OCI-LY7 (cell line): ENCODE results near the gene SLC26A6. TPM values are rescaled to one million over a fixed set of nuclear protein-coding genes. Genes with fewer than 3 reads are reported as not detected.

Experiments used
- BruUV-seq: library from RNA; stranded (reverse); fragments of 400-500 nt; replicated peaks from 2 replicates; lab custom pipeline; 2021; lab: Mats Ljungman, UMichigan
- CTCF ChIA-PET: fragments of 300-600 bp; sonication (Branson Sonifier 250); formaldehyde crosslinking; loops from one replicate; lab custom pipeline; 2022; ENCODE audit warnings: antibody characterized with exemption; ENCODE audit not compliant: unreplicated experiment; lab: Charles Lee
- POLR2A ChIA-PET: fragments of 300-600 bp; sonication (Branson Sonifier 250); formaldehyde crosslinking; loops from one replicate; lab custom pipeline; 2022; ENCODE audit warnings: antibody characterized with exemption; lab: Charles Lee
- DNase-seq: peaks from one replicate; pipeline ENCODE4 v3.0.0-alpha.2; 2015; ENCODE audit warnings: low spot score
- H2AFZ ChIP-seq: fragments of 200-600 bp; sonication (generic), shearing (Covaris generic); 2 replicates; pipeline ENCODE4 v1.6.1; 2014; ENCODE audit warnings: mild to moderate bottlenecking, antibody characterized with exemption, low read length, moderate library complexity
- H3K27ac ChIP-seq: fragments of 200-600 bp; sonication (generic); 2 replicates; pipeline ENCODE4 v1.5.1; 2014; ENCODE audit warnings: mixed run types, low read depth, mild to moderate bottlenecking, moderate library complexity, low read length, inconsistent platforms; ENCODE audit not compliant: poor library complexity, severe bottlenecking
- H3K36me3 ChIP-seq: fragments of 200-600 bp; sonication (generic); 2 replicates; pipeline ENCODE4 v1.6.1; 2014; ENCODE audit warnings: mild to moderate bottlenecking, antibody characterized with exemption, low read length, moderate library complexity, mixed read lengths; ENCODE audit not compliant: insufficient read depth
- H3K4me1 ChIP-seq: fragments of 200-600 bp; sonication (generic); 2 replicates; pipeline ENCODE4 v1.5.1; 2014; ENCODE audit warnings: mild to moderate bottlenecking, low read length; ENCODE audit not compliant: insufficient read depth, poor library complexity, severe bottlenecking
- H3K4me2 ChIP-seq: fragments of 200-600 bp; sonication (generic); 2 replicates; pipeline ENCODE4 v1.6.1; 2014; ENCODE audit warnings: mild to moderate bottlenecking, low read length
- H3K4me3 ChIP-seq: fragments of 200-600 bp; sonication (generic); 2 replicates; pipeline ENCODE4 v1.5.1; 2014; ENCODE audit warnings: mild to moderate bottlenecking, low read depth, low read length; ENCODE audit not compliant: poor library complexity, severe bottlenecking
- H3K79me2 ChIP-seq: fragments of 200-600 bp; sonication (generic); 2 replicates; pipeline ENCODE4 v1.6.1; 2016; ENCODE audit warnings: low read depth, mild to moderate bottlenecking, low read length, moderate library complexity, mixed read lengths; ENCODE audit not compliant: insufficient read depth
- H3K9me2 ChIP-seq: fragments of 200-600 bp; sonication (generic); 2 replicates; pipeline ENCODE4 v1.6.1; 2016; ENCODE audit warnings: mild to moderate bottlenecking, low read length, mixed read lengths; ENCODE audit not compliant: insufficient read depth
- H3K9me3 ChIP-seq: fragments of 200-600 bp; sonication (generic); 2 replicates; pipeline ENCODE4 v1.6.1; 2014; ENCODE audit warnings: mild to moderate bottlenecking, mixed run types, low read length, mixed read lengths
- H4K20me1 ChIP-seq: fragments of 200-600 bp; sonication (generic); 2 replicates; pipeline ENCODE4 v1.6.1; 2014; ENCODE audit warnings: mild to moderate bottlenecking, antibody characterized with exemption, low read length, moderate library complexity, mixed read lengths; ENCODE audit not compliant: insufficient read depth
- CTCF ChIP-seq: fragments of 200-600 bp; sonication (generic); conservative IDR thresholded peaks from 2 replicates; pipeline ENCODE4 v1.5.1; 2014; ENCODE audit warnings: mild to moderate bottlenecking, antibody characterized with exemption, low read length, moderate library complexity, mixed read lengths
- EZH2phosphoT487 ChIP-seq: fragments of 200-600 bp; sonication (generic); IDR thresholded peaks from 2 replicates; pipeline ENCODE4 v1.6.1; 2018; ENCODE audit warnings: low read depth, borderline replicate concordance, mild to moderate bottlenecking, mixed run types, antibody characterized with exemption, low read length, moderate library complexity, mixed read lengths
- intact Hi-C: fragments of 100-400 bp; cut with micrococcal nuclease; formaldehyde crosslinking; loops from one replicate; pipeline ENCODE4 v1.10.0; 2022; ENCODE audit not compliant: unreplicated experiment
- total RNA-seq, 2 experiments: library from RNA; depleted of rRNA in 1 of 2; stranded (reverse); fragments of >200 nt in 1 of 2; shearing (Covaris generic) in 1 of 2; gene quantifications; 2 replicates each; pipeline ENCODE4 v1.2.3, GENCODE V29; 2014 to 2022

The SLC26A6 gene
- total RNA-seq, 2 experiments from 2014 or later, result 42.1 to 47.3 TPM

GRCh38 chr3:48628277-48629017 lies 6.8 kb downstream of the SLC26A6 start:
- Histone ChIP-seq H3K4me3 (no peak overlapping the region), H3K9me2 (no peaks in the 10 kb centered on the region), H3K27ac (no peak overlapping the region), H3K9me3 (no peaks in the 10 kb centered on the region), H3K4me1 (peaks cover 9% of the 10 kb centered on the region), H2AFZ (no peak overlapping the region), H4K20me1 (no peaks in the 10 kb centered on the region), H3K79me2 (no peaks in the 10 kb centered on the region), H3K4me2 (no peak overlapping the region), H3K36me3 (peaks cover 11% of the 10 kb centered on the region; the same call in 1 of the 2 replicates)
- CTCF ChIA-PET, result no interaction called here
- no peak for DNase-seq
- BruUV-seq, result no TSS peak
- no peak for TF ChIP-seq EZH2phosphoT487
- TF ChIP-seq CTCF, result no peak
- intact Hi-C loops, result no loop called here
- POLR2A ChIA-PET, result no interaction called here

GRCh38 chr3:48625600-48625999 lies 9.7 kb downstream of the SLC26A6 start:
- DNase-seq, result no peak
- BruUV-seq, result no TSS peak
- Histone ChIP-seq H3K79me2 (no peaks in the 10 kb centered on the region), H2AFZ (no peak overlapping the region), H3K36me3 (peaks cover 11% of the 10 kb centered on the region; the same call in 1 of the 2 replicates), H3K4me3 (no peak overlapping the region), H3K9me3 (no peaks in the 10 kb centered on the region), H3K27ac (no peak overlapping the region), H3K9me2 (no peaks in the 10 kb centered on the region), H3K4me1 (peaks cover 9% of the 10 kb centered on the region), H4K20me1 (no peaks in the 10 kb centered on the region), H3K4me2 (no peak overlapping the region)
- intact Hi-C loops, result no loop called here
- ChIA-PET CTCF (no interaction called here), POLR2A (interaction anchor here (0.9 kb wide), 1 partner anchor 10 kb away, joined by 3 read pairs; no protein-coding TSS in a partner anchor)
- no peak for TF ChIP-seq EZH2phosphoT487
- no peak for TF ChIP-seq CTCF

- ChIA-PET CTCF (no interaction called here), POLR2A (interaction anchor here (0.9 kb wide), 1 partner anchor 11 kb away, joined by 3 read pairs; no protein-coding TSS in a partner anchor)
- Histone ChIP-seq H3K4me2 (no peak overlapping the region), H3K4me1 (peaks cover 9% of the 10 kb centered on the region), H3K9me2 (no peaks in the 10 kb centered on the region), H3K27ac (no peak overlapping the region), H3K36me3 (peaks cover 11% of the 10 kb centered on the region; the same call in 1 of the 2 replicates), H3K79me2 (no peaks in the 10 kb centered on the region), H3K9me3 (no peaks in the 10 kb centered on the region), H2AFZ (no peak overlapping the region), H4K20me1 (no peaks in the 10 kb centered on the region), H3K4me3 (no peak overlapping the region)
- intact Hi-C loops, result no loop called here
- BruUV-seq, result no TSS peak
- DNase-seq, result no peak
- TF ChIP-seq CTCF (no peak), EZH2phosphoT487 (no peak)
These were observed 10.5 kb downstream of the SLC26A6 start for GRCh38 chr3:48624767-48625166.
